ENCODE data around the gene CP.

- TF ChIP-seq, protein P1, sequence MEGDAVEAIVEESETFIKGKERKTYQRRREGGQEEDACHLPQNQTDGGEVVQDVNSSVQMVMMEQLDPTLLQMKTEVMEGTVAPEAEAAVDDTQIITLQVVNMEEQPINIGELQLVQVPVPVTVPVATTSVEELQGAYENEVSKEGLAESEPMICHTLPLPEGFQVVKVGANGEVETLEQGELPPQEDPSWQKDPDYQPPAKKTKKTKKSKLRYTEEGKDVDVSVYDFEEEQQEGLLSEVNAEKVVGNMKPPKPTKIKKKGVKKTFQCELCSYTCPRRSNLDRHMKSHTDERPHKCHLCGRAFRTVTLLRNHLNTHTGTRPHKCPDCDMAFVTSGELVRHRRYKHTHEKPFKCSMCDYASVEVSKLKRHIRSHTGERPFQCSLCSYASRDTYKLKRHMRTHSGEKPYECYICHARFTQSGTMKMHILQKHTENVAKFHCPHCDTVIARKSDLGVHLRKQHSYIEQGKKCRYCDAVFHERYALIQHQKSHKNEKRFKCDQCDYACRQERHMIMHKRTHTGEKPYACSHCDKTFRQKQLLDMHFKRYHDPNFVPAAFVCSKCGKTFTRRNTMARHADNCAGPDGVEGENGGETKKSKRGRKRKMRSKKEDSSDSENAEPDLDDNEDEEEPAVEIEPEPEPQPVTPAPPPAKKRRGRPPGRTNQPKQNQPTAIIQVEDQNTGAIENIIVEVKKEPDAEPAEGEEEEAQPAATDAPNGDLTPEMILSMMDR (IDR thresholded peaks at IDR 0.05; ENCODE audit: low read depth, low read length, missing input control): no peak
- TF ChIP-seq SP1 (IDR thresholded peaks at IDR 0.05): peak; percentile 67
- peak; percentile 65 for TF ChIP-seq TAF1 (conservative IDR thresholded peaks at IDR 0.05)
- peak in 1 of 2 donors; percentile 11 for TF ChIP-seq HNF4A (conservative IDR thresholded peaks at IDR 0.05)
- TF ChIP-seq YY1 (IDR thresholded peaks at IDR 0.05): peak; percentile 54
- TF ChIP-seq, protein P2, sequence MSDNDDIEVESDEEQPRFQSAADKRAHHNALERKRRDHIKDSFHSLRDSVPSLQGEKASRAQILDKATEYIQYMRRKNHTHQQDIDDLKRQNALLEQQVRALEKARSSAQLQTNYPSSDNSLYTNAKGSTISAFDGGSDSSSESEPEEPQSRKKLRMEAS (IDR thresholded peaks at IDR 0.05): no peak
- peak; percentile 72 for TF ChIP-seq REST (IDR thresholded peaks at IDR 0.05)
- TF ChIP-seq, protein P3, sequence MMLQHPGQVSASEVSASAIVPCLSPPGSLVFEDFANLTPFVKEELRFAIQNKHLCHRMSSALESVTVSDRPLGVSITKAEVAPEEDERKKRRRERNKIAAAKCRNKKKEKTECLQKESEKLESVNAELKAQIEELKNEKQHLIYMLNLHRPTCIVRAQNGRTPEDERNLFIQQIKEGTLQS (IDR thresholded peaks at IDR 0.05): no peak
Observed at GRCh38 chr3:149129326-149130205, 92.1 kb downstream of the CP start, which contains the start of gene HPS3.

Measured in liver (tissue), 3 donors.